Ishikawa (cell line): ENCODE measurements around the gene MGAT3.

Experiments
- CEBPB ChIP-seq: IDR thresholded peaks from 2 replicates; pipeline ENCODE4 v1.6.1; 2012
- FOXM1 ChIP-seq: IDR thresholded peaks from 2 replicates; pipeline ENCODE4 v1.6.1; 2012; ENCODE audit warnings: low read depth, borderline replicate concordance
- RAD21 ChIP-seq: IDR thresholded peaks from 2 replicates; pipeline ENCODE4 v1.6.1; 2012; ENCODE audit warnings: low read depth
- TAF1 ChIP-seq: IDR thresholded peaks from 2 replicates; pipeline ENCODE4 v1.6.1; 2012; ENCODE audit warnings: low read depth, mild to moderate bottlenecking
- TCF12 ChIP-seq: IDR thresholded peaks from 2 replicates; pipeline ENCODE4 v1.6.1; 2012; ENCODE audit warnings: low read depth
- TF ChIP-seq, protein P1 (sequence below): IDR thresholded peaks from 2 replicates; pipeline ENCODE4 v1.6.1; 2012; ENCODE audit warnings: low read depth, mild to moderate bottlenecking

GRCh38 chr22:39409516-39410029 is 47.2 kb upstream of the MGAT3 start:
- TF ChIP-seq RAD21, result no peak
- no peak for TF ChIP-seq FOXM1
- no peak for TF ChIP-seq CEBPB
- TF ChIP-seq, protein P1, sequence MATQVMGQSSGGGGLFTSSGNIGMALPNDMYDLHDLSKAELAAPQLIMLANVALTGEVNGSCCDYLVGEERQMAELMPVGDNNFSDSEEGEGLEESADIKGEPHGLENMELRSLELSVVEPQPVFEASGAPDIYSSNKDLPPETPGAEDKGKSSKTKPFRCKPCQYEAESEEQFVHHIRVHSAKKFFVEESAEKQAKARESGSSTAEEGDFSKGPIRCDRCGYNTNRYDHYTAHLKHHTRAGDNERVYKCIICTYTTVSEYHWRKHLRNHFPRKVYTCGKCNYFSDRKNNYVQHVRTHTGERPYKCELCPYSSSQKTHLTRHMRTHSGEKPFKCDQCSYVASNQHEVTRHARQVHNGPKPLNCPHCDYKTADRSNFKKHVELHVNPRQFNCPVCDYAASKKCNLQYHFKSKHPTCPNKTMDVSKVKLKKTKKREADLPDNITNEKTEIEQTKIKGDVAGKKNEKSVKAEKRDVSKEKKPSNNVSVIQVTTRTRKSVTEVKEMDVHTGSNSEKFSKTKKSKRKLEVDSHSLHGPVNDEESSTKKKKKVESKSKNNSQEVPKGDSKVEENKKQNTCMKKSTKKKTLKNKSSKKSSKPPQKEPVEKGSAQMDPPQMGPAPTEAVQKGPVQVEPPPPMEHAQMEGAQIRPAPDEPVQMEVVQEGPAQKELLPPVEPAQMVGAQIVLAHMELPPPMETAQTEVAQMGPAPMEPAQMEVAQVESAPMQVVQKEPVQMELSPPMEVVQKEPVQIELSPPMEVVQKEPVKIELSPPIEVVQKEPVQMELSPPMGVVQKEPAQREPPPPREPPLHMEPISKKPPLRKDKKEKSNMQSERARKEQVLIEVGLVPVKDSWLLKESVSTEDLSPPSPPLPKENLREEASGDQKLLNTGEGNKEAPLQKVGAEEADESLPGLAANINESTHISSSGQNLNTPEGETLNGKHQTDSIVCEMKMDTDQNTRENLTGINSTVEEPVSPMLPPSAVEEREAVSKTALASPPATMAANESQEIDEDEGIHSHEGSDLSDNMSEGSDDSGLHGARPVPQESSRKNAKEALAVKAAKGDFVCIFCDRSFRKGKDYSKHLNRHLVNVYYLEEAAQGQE, result no peak
- TF ChIP-seq TCF12, result no peak
- no peak for TF ChIP-seq TAF1
